Activated gamma-delta T cell treated with anti-CD3 and anti-CD28 coated beads, Interleukin-2, amount 50 U/mL, for 16 hours (primary cell): ENCODE measurements around the gene KAZALD1.

Experiments
- DNase-seq: peaks from one replicate; pipeline ENCODE4 v3.0.0-alpha.2; 2020; ENCODE audit warnings: low read depth

Gene KAZALD1

DNA sequence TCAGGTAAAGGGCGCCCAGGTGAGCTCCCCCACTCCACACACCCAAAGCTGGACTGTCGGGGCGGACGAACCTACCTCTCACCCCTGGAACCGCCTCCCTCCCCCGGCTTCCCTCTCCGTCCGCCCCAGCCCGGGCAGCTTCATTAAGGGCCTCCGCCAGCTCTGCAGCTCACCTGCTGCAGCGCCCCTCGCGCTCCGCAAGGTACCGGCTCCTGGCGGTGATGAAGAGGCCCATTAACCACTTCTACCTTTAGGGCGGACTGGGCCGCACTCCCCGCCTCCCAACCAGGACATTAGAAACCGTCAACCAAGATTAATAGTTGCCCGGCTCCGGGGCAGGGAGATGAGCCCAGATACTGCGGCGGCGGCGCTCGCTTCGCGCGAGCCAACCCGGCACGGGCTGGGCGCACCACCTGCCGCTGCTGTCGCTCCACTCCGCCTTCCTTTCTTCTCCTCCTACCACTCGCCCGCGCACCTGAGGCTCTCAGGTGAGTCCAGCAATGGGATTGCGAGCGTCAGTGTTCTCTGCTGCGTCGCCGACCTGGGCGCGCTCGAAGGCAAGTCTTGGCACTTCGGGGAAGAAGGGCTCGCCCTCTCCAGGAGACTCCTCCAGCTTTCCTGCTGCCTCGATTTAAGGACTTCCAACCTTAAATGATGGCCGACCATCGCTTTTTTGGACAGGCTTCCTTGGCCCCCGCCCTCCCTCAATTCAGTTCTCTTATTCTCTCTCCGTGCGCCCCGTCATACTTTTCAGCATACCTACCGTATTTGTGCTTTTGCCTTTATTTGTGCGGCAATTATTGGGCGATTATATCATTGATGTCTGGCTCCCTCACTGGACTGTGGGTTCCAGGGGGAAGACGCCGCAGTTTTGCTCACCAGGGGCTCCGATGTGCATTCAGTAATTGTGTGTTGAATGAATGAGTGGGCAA is 13.6 kb upstream of the KAZALD1 start:
- no peak for DNase-seq

DNA sequence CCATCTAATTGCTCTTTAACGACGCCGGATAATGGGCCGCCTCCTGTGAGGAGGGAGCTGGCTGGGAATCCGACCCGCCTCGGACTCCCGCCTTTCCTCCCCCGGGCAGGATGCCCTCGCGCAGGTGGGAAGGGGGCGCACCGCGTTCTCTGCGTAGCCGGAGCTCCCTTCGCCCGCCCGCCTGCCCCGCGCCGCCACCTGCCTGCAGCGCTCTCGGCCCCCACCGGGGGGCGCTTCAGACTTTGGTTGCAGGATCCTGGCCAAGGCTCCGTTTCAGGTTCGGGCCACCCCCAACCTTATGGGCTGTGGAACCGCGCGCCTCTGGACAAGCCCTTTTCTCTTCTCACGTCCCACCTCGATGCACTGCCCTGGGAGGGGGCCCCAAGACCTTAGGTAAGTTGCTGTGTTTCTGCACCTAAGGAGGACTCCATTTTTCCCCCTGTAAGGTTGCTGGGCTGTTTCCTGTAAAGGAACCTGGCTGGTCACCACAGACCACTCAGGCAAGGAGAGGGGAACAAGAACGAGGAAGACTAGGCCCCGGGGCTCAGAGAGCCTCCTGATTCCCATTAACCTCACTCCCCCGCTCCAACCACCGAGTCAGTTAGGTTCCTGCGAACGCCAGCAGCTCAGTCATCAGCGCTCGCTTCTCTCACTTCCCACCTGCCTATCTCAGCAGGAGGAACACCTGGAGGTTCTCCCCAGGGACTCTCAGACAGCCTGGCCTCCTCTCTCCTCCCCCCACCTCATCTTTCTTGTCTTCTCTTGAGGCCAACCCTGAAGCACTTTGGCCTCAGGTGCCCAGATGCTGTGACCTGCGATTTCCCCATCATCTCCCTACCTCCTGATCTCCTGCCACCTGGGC is 11.3 kb upstream of the KAZALD1 start:
- DNase-seq: peak; percentile 69

DNA sequence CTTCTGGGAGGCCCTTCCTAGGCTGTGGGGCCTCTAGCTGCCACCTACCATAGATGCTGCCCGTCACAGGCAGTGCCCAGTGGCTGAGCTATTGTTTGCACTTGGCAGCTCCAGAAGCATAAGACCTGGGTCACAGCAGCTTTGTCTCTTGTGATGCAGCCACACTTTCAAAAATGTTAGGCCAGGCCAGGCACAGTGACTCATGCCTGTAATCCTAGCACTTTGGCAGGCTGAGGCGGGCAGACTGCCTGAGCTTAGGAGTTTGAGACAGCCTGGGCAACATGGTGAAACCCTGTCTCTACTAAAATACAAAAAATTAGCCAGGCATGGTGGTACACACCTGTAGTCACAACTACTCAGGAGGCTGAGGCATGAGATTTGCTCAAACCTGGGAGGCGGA is 9.5 kb upstream of the KAZALD1 start:
- no peak for DNase-seq

DNA sequence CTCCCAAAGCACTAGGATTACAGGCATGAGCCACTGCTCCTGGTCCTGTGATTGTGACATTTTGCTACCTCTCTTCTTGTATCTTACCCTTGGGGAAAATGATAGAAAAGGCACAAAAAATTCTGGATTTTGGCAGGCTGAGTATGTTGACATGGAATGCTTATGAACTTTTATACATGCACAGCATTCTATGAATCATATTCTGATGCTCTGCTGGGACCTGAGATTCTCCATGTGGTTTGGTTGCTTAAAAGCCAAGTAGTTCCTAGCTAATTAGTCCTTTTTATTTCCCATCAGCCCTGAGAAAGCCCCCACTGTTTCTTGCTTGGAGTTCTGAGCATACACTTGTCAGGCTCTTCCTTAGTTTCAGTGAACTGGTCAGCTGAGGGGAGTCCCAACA is 8.3 kb upstream of the KAZALD1 start:
- DNase-seq: no peak

DNA sequence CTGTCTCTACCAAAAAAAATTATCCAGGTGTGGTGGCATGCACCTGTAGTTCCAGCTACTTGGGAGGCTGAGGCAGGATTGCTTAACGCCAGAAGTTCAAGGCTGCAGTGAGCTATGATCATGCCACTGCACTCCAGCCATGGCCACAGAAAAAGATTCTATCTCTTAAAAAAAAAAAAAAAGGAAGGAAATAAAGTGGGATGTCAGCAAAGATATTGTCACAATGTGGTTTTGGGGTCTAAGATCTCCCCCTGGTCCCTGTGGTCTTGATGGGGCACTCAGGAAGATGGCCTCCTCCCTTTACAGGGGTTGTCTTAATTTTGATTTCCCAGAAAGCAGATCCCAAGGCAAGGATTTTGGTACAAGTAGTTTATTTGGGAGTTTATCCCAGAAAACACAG is 7.4 kb upstream of the KAZALD1 start:
- no peak for DNase-seq

DNA sequence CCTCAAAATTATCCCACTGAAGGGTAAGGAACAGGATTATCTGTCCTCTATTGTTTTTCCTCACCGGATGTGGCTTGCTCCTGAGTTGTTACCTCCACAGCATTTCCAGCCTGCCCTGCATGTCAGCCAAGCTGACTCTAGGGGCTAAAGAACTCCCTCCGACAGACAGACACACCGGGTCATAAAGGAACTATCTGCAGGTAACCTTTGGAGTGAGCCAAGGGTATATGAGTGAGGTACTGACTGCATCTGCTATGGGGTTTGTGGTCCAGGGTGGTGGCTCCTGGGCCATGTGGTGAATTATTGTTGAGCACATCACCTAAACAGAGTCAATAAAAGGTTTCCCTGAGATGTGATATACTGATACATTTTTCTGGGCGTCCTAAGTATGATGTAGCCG is 6.9 kb upstream of the KAZALD1 start:
- no peak for DNase-seq

DNA sequence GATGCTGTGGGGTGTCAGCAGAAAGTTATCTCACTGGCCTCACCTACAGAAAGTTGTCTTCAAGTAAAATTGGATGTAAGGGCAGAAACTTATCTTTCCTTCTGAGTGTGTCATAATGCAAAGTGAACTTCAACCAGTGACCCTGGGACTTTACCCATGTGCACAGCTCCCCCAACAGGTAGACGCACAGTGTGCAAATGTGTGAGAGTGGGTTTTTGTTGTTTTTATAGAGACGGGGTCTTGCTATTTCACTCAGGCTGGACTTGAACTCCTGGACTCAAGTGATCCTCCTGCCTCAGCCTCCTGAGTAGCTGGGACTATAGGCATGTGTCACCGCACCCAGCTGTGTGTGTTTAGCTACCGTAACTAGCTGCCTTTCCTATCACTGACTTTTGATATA is 6.4 kb upstream of the KAZALD1 start:
- no peak for DNase-seq

DNA sequence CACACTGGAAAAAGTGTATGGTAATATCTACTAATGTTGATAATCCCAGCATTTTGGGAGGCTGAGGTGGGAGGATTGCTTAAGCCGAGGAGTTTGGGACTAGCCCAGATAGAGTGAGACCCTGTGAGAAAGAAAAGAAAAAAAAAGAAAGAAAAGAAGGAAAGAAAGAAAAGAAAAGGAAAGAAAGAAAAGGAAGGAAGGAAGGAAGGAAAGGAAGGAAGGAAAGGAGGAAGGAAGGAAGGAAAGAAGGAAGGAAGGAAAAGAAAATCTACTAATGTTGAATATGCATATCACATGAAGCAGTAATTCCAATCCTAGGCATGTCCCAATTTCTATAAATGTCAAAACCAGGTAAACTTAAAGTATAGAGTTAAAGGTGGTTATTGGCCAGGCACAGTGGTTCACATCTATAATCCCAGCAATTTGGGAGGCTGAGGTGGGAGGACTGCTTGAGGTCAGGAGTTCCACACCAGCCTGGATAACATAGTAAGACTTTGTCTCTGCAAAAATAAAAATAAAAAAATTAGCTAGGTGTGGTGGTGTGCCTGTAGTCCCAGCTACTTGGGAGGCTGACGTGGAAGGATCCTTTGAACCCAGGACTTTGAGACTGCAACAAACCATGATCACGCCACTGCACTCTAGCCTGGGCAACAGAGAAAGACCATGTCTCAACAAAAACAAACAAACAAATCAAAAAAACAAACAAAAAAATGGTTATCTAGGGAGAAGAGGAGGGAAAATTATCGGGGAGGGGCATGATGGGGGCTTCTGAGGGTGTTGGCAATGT is 5.2 kb upstream of the KAZALD1 start:
- no peak for DNase-seq

DNA sequence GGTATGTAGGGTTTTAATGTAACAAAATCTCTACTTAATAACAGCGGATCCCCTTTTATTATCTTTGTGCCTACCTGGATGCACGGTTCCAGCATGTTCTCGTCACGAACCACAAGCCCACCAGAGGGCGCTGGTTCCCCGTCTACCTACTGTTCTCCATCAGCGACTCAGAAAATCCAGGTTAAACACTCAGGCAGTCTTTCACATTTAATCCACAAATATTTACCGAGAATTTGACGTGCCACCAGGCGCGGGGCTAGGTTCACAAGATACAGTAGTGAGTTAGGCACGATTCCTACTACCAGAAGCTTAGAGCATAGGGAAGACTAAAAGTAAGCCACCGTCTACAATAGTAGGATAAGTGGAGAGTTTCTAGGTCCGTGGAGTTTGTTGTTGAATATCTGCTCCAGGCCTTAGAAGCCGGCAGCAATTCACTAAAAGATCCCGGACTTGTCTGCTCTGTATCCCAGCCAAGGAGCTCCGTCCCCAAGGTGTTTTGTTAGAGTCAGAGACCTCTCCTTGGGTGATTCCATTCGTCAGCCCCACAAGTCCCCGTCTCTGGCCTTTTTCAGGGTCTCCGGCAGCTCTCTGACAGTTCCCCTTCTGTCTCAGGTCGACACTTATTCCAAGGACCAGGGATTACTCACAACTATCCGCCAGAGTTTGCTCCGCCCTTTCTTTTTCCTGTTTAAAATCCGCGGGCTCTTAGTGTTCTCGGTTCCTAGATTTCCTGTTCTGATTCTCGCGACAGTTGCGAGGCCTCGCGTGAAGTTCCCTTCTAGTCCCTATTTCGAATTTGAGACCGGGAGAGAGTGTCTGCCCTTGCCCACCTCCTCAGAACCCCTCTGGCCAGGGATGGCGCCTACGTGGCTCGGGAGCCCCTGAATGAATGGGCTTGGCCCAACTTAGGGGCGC is 1.5 kb upstream of the KAZALD1 start:
- peak; percentile 86 for DNase-seq

DNA sequence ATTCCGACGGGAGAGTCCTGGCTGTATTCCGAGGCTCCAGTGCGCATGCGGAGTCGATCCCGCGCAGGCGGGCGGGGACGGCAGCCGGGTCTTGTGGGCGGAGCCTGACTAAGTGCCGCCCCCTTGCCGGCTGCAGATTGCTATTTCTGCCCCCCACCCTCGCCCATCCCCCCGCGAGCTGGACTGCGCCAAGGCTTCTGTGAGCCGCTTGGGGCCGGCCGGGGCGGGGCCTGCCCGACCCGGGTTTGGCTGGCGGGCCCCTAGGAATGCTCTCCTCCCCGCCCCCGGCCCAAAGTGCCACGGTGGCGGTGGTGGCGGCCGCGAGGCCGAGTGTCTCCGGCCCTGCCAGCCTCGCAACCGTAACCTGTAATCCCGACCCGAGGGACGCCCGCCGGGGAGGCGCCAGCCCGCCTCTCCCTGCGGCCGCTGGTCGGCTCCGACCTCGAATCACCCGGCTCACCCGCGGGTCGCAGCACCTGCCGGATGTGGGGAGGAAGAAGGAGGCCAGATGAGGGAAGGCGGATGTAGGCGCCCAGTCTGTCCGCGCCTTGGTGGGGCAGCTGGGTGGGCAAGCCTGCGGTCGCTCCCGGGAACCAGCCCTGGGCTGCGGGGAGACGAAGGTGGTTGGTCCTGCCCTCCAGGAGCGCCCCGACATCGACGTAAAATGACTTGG is 702 bp upstream of the KAZALD1 start:
- peak; percentile 84 for DNase-seq

DNA sequence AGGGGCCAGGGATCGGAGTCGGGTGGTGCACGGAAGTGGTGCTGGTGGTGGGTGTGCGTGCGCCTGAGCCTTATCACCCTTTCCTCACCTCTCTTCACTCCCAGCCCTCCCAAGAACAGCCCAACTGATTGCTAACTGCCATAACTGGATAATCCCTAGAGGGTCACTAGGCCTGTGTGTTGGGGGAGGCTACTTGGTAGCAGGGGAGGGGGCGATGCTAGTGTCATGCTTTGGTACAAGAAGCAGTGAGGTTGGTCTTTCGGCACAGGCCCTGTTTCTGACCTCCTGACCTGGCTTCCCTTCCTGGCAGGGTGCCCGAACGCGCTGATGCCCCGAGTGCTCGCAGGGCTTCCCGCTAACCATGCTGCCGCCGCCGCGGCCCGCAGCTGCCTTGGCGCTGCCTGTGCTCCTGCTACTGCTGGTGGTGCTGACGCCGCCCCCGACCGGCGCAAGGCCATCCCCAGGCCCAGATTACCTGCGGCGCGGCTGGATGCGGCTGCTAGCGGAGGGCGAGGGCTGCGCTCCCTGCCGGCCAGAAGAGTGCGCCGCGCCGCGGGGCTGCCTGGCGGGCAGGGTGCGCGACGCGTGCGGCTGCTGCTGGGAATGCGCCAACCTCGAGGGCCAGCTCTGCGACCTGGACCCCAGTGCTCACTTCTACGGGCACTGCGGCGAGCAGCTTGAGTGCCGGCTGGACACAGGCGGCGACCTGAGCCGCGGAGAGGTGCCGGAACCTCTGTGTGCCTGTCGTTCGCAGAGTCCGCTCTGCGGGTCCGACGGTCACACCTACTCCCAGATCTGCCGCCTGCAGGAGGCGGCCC is 652 bp downstream of the KAZALD1 start:
- peak; percentile 17 for DNase-seq

DNA sequence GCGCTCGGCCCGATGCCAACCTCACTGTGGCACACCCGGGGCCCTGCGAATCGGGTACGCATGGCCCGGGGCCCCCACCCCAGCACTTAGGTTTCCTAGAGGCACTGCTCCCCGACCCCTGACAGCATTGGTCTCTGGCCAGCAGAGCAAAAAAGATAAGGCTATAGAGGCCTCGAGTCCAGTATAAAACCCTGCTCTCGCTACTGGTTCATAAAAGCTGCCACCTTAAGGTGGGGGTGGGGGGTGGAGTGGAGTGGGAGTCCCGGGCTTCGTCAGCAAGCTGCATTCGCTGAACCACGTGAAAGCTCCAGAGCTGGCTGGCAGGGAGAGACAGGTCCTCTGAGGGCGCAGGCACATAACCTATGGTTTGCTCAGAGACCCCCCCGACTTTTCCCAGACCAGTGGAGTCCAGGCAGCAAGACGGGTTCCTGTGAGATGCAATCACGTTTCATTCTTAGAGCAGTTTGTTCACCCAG is 1.3 kb downstream of the KAZALD1 start:
- DNase-seq: no peak

DNA sequence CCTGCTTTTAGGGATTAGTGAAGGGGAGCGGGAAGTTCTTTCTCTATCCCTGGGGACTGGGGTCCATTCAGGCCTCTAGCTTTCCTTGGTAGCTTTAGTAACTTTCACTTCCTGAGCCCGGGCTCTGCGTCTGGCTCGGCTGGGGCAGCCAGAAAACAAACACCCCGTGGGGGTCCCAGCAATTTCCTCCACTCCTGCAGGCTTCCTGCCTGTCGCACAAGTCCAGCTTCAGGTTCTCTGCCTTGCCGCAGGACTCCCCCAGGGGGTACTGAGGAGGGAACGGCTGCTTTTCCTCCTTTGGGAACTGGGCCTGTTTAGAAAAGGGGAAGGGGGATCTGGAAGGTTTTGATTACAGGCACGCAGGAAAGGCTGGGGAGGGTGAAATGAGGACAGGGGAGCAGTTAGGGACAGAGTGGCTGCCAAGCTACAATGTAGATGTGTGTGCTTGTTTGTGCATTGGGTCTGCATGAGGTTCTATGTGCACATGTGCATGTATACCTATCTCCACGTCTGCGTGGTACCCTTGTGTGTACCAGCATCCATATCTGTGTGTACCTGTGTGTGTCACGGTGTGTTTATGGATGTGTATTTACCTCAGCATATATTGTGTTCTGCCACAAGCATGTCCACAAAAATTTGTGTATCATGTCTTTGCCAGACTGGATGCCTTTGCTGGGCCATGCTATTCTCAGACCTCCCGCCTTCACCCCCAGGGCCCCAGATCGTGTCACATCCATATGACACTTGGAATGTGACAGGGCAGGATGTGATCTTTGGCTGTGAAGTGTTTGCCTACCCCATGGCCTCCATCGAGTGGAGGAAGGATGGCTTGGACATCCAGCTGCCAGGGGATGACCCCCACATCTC is 2.0 kb downstream of the KAZALD1 start:
- DNase-seq: no peak

DNA sequence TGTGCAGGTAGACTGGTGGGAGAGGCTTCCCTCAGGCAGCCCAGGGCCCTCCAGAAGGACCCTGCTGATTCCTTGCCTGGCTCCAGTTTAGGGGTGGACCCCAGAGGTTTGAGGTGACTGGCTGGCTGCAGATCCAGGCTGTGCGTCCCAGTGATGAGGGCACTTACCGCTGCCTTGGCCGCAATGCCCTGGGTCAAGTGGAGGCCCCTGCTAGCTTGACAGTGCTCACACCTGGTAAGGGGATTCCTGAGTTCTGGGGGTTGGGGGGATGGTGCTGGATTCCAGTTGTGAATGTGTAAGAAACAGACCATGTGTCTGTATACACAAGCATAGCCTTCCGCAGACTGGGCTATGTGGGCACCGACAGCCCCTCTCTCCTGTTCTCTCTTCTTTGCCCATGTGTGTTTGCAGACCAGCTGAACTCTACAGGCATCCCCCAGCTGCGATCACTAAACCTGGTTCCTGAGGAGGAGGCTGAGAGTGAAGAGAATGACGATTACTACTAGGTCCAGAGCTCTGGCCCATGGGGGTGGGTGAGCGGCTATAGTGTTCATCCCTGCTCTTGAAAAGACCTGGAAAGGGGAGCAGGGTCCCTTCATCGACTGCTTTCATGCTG is 2.7 kb downstream of the KAZALD1 start:
- DNase-seq: no peak

DNA sequence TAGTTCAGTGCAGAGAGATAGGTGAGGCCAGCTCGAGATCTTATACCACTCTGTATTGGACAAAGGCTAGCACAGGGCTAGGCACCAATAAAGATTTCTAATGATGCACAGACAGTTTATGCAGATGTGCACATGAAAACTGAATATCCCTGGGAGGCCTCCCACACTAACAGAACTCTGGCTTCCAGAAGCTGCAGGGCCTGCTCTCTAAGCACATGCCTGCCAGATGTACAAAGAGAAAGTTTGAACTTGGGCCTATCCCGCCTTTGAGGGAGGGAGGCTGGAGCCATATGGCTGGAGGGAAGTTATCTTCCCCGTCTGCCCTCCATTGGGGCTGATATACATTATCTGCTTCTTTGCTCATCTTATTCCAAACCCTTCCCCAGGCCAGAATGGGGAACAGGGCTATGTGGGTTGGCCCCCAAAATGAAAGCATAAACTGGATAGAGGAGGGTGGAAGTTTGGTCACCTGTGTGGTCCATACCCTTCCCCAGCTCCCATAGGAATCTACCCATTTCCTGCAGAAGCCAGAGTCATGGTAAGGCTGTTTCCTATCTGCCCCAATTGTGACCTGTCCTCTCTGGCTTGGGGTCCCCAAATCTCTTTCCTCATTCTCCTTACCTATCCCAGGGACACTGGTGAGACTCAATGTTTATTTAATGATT is 3.8 kb downstream of the KAZALD1 start:
- no peak for DNase-seq

DNA sequence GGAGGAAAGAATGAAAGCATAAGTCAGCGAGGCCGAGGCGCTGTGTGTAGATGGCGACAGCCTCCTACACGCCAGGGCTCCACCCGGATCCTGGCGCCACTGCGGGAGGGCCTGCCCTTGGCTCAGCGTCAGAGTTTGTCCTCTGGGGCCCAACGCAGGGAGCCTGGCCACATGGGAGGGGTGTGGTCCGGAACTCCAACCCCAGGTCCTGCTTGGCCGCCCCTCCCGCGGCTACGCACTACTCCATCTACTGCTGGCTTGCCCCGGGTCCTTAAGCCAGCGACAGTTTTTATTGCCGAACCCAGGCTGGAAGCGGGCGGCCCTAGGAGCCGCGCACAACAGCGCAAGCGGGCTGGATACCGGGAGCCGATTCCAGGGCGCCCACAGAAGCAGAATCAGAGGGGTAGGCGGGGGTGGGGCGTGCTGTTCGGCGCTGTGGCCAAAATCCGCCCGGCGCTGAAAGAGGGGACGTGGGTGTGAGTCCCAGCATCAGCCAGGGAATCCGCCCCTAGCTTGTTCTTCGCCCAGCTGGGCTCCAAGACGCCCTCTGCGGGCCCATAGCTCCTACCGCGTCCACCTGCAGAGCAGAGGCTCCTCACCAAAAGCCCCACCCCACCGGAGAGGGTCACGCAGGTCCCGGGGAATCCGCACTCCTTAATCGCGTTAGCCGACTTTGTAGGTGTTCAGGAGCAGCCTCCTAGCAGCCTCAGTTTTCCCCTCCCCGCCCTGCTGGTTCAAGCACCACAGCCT is 4.5 kb downstream of the KAZALD1 start:
- DNase-seq: peak; percentile 18

DNA sequence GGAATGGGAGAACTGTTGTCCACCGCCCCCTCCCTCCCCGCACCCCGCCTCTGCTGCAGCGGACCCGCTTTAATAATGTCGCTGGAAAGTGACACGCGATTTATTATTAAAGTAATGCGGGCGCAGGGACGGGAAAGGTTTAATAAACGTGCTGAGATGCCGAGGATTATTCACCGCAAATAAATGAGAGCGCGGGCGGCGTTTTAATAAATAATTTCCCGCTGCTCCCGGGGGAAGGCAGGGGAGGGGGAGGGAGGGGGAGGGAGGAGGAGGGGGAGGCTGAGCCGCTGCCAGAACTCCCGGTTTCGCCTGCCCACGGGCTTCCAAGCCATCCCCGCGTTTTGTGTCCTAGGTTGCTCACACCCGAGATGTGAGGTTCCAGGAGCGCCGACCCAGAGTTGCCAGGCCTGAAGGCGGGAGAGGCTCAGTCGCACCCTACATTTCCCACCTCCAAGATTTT is 5.1 kb downstream of the KAZALD1 start:
- DNase-seq: no peak
